ENCODE results near the gene ANGPTL2. TPM values are rescaled to one million over a fixed set of nuclear protein-coding genes. Genes with fewer than 3 reads are reported as not detected.

Gene ANGPTL2
- total RNA-seq, 4 donors from 2014 or later = 36.5 to 52.5 (median 50.8) TPM

GRCh38 chr9:127137640-127138360 lies 15.4 kb upstream of the ANGPTL2 start:
- no peak for ATAC-seq
- Histone ChIP-seq H3K36me3 (no peaks in the 10 kb centered on the region), H3K4me1 (peaks cover 3 to 53% (median 35%) of the 10 kb centered on the region in 3 donors), H3K4me3 (no peak overlapping the region), H3K27ac (no peak overlapping the region), H3K9me3 (no peaks in the 10 kb centered on the region), H3K27me3 (no peaks in the 10 kb centered on the region)
- WGBS, 2 donors (ENCODE audit: low coverage in 1 of 2) = 88 to 98% methylated on average over 6 to 9 of the region's 11 CpGs
- TF ChIP-seq EP300 (IDR thresholded peaks at IDR 0.05) (no peak), CTCF (IDR thresholded peaks at IDR 0.05) (no peak), POLR2A (IDR thresholded peaks at IDR 0.05) (no peak)

GRCh38 chr9:127136880-127137639 lies 14.6 kb upstream of the ANGPTL2 start:
- no peak for ATAC-seq
- H3K27me3 ChIP-seq = no peaks in the 10 kb centered on the region
- no peak for TF ChIP-seq EP300 (IDR thresholded peaks at IDR 0.05)
- TF ChIP-seq POLR2AphosphoS5 (IDR thresholded peaks at IDR 0.05) = no peak
- TF ChIP-seq CTCF (IDR thresholded peaks at IDR 0.05) = no peak
- TF ChIP-seq POLR2A (IDR thresholded peaks at IDR 0.05) = no peak
- H3K4me3 ChIP-seq = no peak overlapping the region
- peaks cover 3 to 60% (median 36%) of the 10 kb centered on the region in 3 donors for H3K4me1 ChIP-seq
- WGBS, 2 donors (ENCODE audit: low coverage in 1 of 2) = 87 to 95% methylated on average over 3 of the region's 5 CpGs
- no peaks in the 10 kb centered on the region for H3K36me3 ChIP-seq
- no peaks in the 10 kb centered on the region for H3K9me3 ChIP-seq
- no peak overlapping the region for H3K27ac ChIP-seq

- H3K4me3 ChIP-seq = no peak overlapping the region
These were observed 13.8 kb upstream of the ANGPTL2 start for GRCh38 chr9:127136081-127136879.

More at GRCh38 chr9:127136081-127136879, 13.8 kb upstream of the ANGPTL2 start:
- H3K27ac ChIP-seq = peak overlapping the region in 1 of 4 donors; percentile 84
- no peaks in the 10 kb centered on the region for H3K36me3 ChIP-seq
- no peak for TF ChIP-seq EP300 (IDR thresholded peaks at IDR 0.05)
- TF ChIP-seq POLR2AphosphoS5 (IDR thresholded peaks at IDR 0.05) = no peak
- no peak for TF ChIP-seq POLR2A (IDR thresholded peaks at IDR 0.05)
- TF ChIP-seq CTCF (IDR thresholded peaks at IDR 0.05) = no peak
- H3K4me1 ChIP-seq = peaks cover 3 to 67% (median 36%) of the 10 kb centered on the region in 3 donors
- H3K9me3 ChIP-seq = no peaks in the 10 kb centered on the region
- no peaks in the 10 kb centered on the region for H3K27me3 ChIP-seq
- ATAC-seq = no peak
- 64% methylated on average over 2 of the region's 8 CpGs; no CpG with 5 or more reads in 1 of the 2 donors for WGBS, 2 donors (ENCODE audit: low coverage in 1 of 2)
